ENCODE data around the gene SLF1. TPM values are rescaled to one million over a fixed set of nuclear protein-coding genes. Genes with fewer than 3 reads are reported as not detected.

SLF1 gene
- total and polyA plus RNA-seq, 9 donors = 9.2 to 18.4 (median 11.4) TPM

- no peak overlapping the region for H3K4me3 ChIP-seq (ENCODE audit: low read length)
- no peaks in the 10 kb centered on the region for H3K27me3 ChIP-seq (ENCODE audit: control insufficient read depth, insufficient read depth, low read length)
- no CpG with 5 or more reads among the region's 2 CpGs for WGBS (ENCODE audit: insufficient coverage)
- DNase-seq = peak; percentile 38
- no peaks in the 10 kb centered on the region for H3K4me1 ChIP-seq (ENCODE audit: control insufficient read depth, insufficient read depth, low read length)
- no peak overlapping the region for H3K27ac ChIP-seq (ENCODE audit: low read length)
- peaks cover 8% of the 10 kb centered on the region for H3K36me3 ChIP-seq (ENCODE audit: control insufficient read depth, insufficient read depth, low read length)
- H3K9me3 ChIP-seq (replicated peaks; ENCODE audit: control insufficient read depth, low read depth, low read length) = no peaks in the 10 kb centered on the region
These were observed 72.3 kb downstream of the SLF1 start for GRCh38 chr5:94690778-94691177.

- no peak overlapping the region for H3K4me3 ChIP-seq (ENCODE audit: low read length)
- H3K4me1 ChIP-seq (ENCODE audit: control insufficient read depth, insufficient read depth, low read length) = no peaks in the 10 kb centered on the region
- no peak for DNase-seq
- no CpG with 5 or more reads among the region's 1 CpG for WGBS (ENCODE audit: insufficient coverage)
- H3K9me3 ChIP-seq (replicated peaks; ENCODE audit: control insufficient read depth, low read depth, low read length) = no peaks in the 10 kb centered on the region
- no peaks in the 10 kb centered on the region for H3K27me3 ChIP-seq (ENCODE audit: control insufficient read depth, insufficient read depth, low read length)
- H3K36me3 ChIP-seq (ENCODE audit: control insufficient read depth, insufficient read depth, low read length) = peaks cover 8% of the 10 kb centered on the region
- no peak overlapping the region for H3K27ac ChIP-seq (ENCODE audit: low read length)
These were observed 72.8 kb downstream of the SLF1 start for GRCh38 chr5:94691291-94691690.

GRCh38 chr5:94691949-94692348, 73.5 kb downstream of the SLF1 start:
- 24% methylated on average over 4 of the region's 4 CpGs for WGBS (ENCODE audit: insufficient coverage)
- no peak overlapping the region for H3K27ac ChIP-seq (ENCODE audit: low read length)
- H3K27me3 ChIP-seq (ENCODE audit: control insufficient read depth, insufficient read depth, low read length) = no peaks in the 10 kb centered on the region
- no peak overlapping the region for H3K4me3 ChIP-seq (ENCODE audit: low read length)
- H3K36me3 ChIP-seq (ENCODE audit: control insufficient read depth, insufficient read depth, low read length) = peaks cover 8% of the 10 kb centered on the region
- peak; percentile 78 for DNase-seq
- no peaks in the 10 kb centered on the region for H3K9me3 ChIP-seq (replicated peaks; ENCODE audit: control insufficient read depth, low read depth, low read length)
- no peaks in the 10 kb centered on the region for H3K4me1 ChIP-seq (ENCODE audit: control insufficient read depth, insufficient read depth, low read length)

- Histone ChIP-seq H3K9me3 (replicated peaks; ENCODE audit: control insufficient read depth, low read depth, low read length) (no peaks in the 10 kb centered on the region), H3K27me3 (ENCODE audit: control insufficient read depth, insufficient read depth, low read length) (no peaks in the 10 kb centered on the region), H3K36me3 (ENCODE audit: control insufficient read depth, insufficient read depth, low read length) (peaks cover 2% of the 10 kb centered on the region), H3K4me1 (ENCODE audit: control insufficient read depth, insufficient read depth, low read length) (no peaks in the 10 kb centered on the region), H3K27ac (ENCODE audit: low read length) (no peak overlapping the region), H3K4me3 (ENCODE audit: low read length) (no peak overlapping the region)
- no CpG with 5 or more reads among the region's 3 CpGs for WGBS (ENCODE audit: insufficient coverage)
- DNase-seq = no peak
These were observed 74.1 kb downstream of the SLF1 start for GRCh38 chr5:94692581-94692980.

GRCh38 chr5:94693043-94693822, 74.8 kb downstream of the SLF1 start:
- peak; percentile 74 for DNase-seq
- Histone ChIP-seq H3K4me1 (ENCODE audit: control insufficient read depth, insufficient read depth, low read length) (no peaks in the 10 kb centered on the region), H3K4me3 (ENCODE audit: low read length) (no peak overlapping the region), H3K9me3 (replicated peaks; ENCODE audit: control insufficient read depth, low read depth, low read length) (no peaks in the 10 kb centered on the region), H3K36me3 (ENCODE audit: control insufficient read depth, insufficient read depth, low read length) (peaks cover 2% of the 10 kb centered on the region), H3K27ac (ENCODE audit: low read length) (no peak overlapping the region), H3K27me3 (ENCODE audit: control insufficient read depth, insufficient read depth, low read length) (no peaks in the 10 kb centered on the region)
- no CpG with 5 or more reads among the region's 5 CpGs for WGBS (ENCODE audit: insufficient coverage)

DNA sequence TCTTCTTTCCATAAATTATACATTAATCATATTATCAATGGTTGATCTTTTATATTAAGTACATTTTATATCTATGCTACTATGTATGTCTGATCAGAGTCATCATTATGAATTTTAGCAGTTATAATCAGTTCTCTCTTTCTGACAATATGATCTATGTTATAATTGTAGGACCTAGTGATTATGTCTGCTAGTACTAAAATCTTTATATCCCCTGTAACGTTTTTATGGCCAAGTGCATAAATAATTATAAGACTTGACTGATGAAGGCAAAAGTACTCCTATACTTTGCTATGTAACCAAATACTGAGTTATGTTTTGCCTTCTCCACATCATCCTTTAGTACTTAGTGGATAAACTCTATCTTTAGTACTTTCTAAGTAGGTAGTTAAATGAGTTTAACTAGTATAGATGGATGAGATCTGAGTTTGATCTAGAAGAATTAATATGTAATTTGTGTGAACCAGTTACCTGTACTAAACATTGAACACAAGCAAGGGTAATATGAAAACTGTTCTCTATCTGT, 75.4 kb downstream of the SLF1 start:
- no peaks in the 10 kb centered on the region for H3K4me1 ChIP-seq (ENCODE audit: control insufficient read depth, insufficient read depth, low read length)
- no CpG with 5 or more reads among the region's 1 CpG for WGBS (ENCODE audit: insufficient coverage)
- no peaks in the 10 kb centered on the region for H3K36me3 ChIP-seq (ENCODE audit: control insufficient read depth, insufficient read depth, low read length)
- H3K4me3 ChIP-seq (ENCODE audit: low read length) = no peak overlapping the region
- H3K27ac ChIP-seq (ENCODE audit: low read length) = no peak overlapping the region
- H3K9me3 ChIP-seq (replicated peaks; ENCODE audit: control insufficient read depth, low read depth, low read length) = no peaks in the 10 kb centered on the region
- DNase-seq = no peak
- no peaks in the 10 kb centered on the region for H3K27me3 ChIP-seq (ENCODE audit: control insufficient read depth, insufficient read depth, low read length)

DNA sequence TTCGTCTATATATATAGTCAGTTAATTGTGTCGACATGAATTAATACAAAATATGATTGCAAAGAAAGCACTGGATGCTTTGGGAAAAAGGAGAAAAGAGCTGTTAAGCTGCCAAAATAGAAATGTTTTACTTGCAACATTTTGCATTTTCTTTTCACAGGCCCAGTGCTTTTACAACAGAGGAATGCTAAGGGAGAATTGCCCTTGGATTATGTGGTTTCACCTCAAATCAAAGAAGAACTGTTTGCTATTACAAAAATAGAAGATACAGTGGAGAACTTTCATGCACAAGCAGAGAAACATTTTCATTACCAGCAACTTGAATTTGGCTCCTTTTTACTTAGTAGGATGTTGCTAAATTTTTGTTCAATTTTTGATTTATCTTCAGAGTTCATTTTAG, 76.2 kb downstream of the SLF1 start:
- no peaks in the 10 kb centered on the region for H3K9me3 ChIP-seq (replicated peaks; ENCODE audit: control insufficient read depth, low read depth, low read length)
- no peaks in the 10 kb centered on the region for H3K36me3 ChIP-seq (ENCODE audit: control insufficient read depth, insufficient read depth, low read length)
- DNase-seq = no peak
- H3K27me3 ChIP-seq (ENCODE audit: control insufficient read depth, insufficient read depth, low read length) = no peaks in the 10 kb centered on the region
- H3K4me3 ChIP-seq (ENCODE audit: low read length) = no peak overlapping the region
- H3K4me1 ChIP-seq (ENCODE audit: control insufficient read depth, insufficient read depth, low read length) = no peaks in the 10 kb centered on the region
- H3K27ac ChIP-seq (ENCODE audit: low read length) = no peak overlapping the region
- no CpG with 5 or more reads among the region's 2 CpGs for WGBS (ENCODE audit: insufficient coverage)

- no peak for DNase-seq
- no peak overlapping the region for H3K27ac ChIP-seq (ENCODE audit: low read length)
- no peaks in the 10 kb centered on the region for H3K36me3 ChIP-seq (ENCODE audit: control insufficient read depth, insufficient read depth, low read length)
- 89% methylated on average over 3 of the region's 5 CpGs for WGBS (ENCODE audit: insufficient coverage)
- H3K27me3 ChIP-seq (ENCODE audit: control insufficient read depth, insufficient read depth, low read length) = no peaks in the 10 kb centered on the region
- no peaks in the 10 kb centered on the region for H3K9me3 ChIP-seq (replicated peaks; ENCODE audit: control insufficient read depth, low read depth, low read length)
- no peaks in the 10 kb centered on the region for H3K4me1 ChIP-seq (ENCODE audit: control insufficient read depth, insufficient read depth, low read length)
- H3K4me3 ChIP-seq (ENCODE audit: low read length) = no peak overlapping the region
These were observed 79.7 kb downstream of the SLF1 start for GRCh38 chr5:94698197-94698596.

DNA sequence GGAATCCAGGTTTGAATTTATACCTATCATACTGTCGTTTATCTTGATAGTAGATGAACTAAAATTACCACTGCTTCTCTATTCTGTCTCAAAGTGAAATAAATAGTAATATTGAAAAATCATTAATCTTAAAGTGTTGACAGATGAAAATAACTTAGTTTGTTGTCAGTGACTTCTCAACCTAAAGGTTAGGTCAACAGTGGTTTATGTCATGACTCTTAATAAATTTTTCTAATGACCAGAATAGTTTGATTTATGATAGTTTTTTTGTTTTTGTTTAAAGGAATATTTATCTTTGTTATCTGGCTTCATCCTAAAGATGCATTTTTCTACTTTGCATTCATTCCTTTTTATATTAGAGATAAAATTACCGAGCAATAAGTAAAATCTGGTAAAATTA, 81.1 kb downstream of the SLF1 start:
- Histone ChIP-seq H3K36me3 (ENCODE audit: control insufficient read depth, insufficient read depth, low read length) (no peaks in the 10 kb centered on the region), H3K4me3 (ENCODE audit: low read length) (no peak overlapping the region), H3K27ac (ENCODE audit: low read length) (no peak overlapping the region), H3K9me3 (replicated peaks; ENCODE audit: control insufficient read depth, low read depth, low read length) (no peaks in the 10 kb centered on the region), H3K27me3 (ENCODE audit: control insufficient read depth, insufficient read depth, low read length) (no peaks in the 10 kb centered on the region), H3K4me1 (ENCODE audit: control insufficient read depth, insufficient read depth, low read length) (no peaks in the 10 kb centered on the region)
- WGBS (ENCODE audit: insufficient coverage) = 100% methylated on average over 1 of the region's 2 CpGs
- no peak for DNase-seq

DNA sequence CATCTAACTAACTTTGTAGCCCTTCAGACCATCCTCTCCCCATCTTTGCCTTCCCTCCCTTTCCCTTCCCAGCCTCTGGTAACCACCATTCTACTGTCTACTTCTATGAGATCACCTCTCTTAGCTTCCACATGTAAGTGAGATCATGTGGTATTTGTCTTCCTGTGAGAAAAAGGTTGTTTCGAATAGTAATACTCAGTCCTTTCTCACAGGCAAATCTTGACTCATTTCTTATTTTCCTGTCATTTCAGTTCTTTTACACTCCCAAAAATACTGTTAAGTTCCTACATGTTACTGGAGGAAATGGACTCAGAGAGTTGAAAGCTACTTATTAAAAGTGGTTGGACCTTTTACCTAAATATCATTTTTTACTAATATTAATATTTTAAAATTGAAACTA, 82.1 kb downstream of the SLF1 start:
- Histone ChIP-seq H3K9me3 (replicated peaks; ENCODE audit: control insufficient read depth, low read depth, low read length) (no peaks in the 10 kb centered on the region), H3K27ac (ENCODE audit: low read length) (no peak overlapping the region), H3K27me3 (ENCODE audit: control insufficient read depth, insufficient read depth, low read length) (no peaks in the 10 kb centered on the region), H3K4me1 (ENCODE audit: control insufficient read depth, insufficient read depth, low read length) (no peaks in the 10 kb centered on the region), H3K4me3 (ENCODE audit: low read length) (no peak overlapping the region), H3K36me3 (ENCODE audit: control insufficient read depth, insufficient read depth, low read length) (no peaks in the 10 kb centered on the region)
- no CpG with 5 or more reads among the region's 1 CpG for WGBS (ENCODE audit: insufficient coverage)
- no peak for DNase-seq

All from muscle of leg (tissue), 11 donors.